ENCODE measurements around the gene FAM43A.

The FAM43A gene

GRCh38 chr3:194675081-194675640 is 10.5 kb upstream of the FAM43A start:
- no peak for TF ChIP-seq CTCF (conservative IDR thresholded peaks at IDR 0.05; ENCODE audit: low read depth, low read length)
- no peak for DNase-seq (ENCODE audit: low read depth)
- no peak overlapping the region for H3K4me3 ChIP-seq (ENCODE audit: low read length)

- DNase-seq (ENCODE audit: low read depth), result no peak
- no peak overlapping the region for H3K4me3 ChIP-seq (ENCODE audit: low read length)
- TF ChIP-seq CTCF (conservative IDR thresholded peaks at IDR 0.05; ENCODE audit: low read depth, low read length), result no peak
These were observed 10.0 kb upstream of the FAM43A start for GRCh38 chr3:194675680-194676079.

- no peak overlapping the region for H3K4me3 ChIP-seq (ENCODE audit: low read length)
- DNase-seq (ENCODE audit: low read depth), result no peak
- no peak for TF ChIP-seq CTCF (conservative IDR thresholded peaks at IDR 0.05; ENCODE audit: low read depth, low read length)
These were observed 9.2 kb upstream of the FAM43A start for GRCh38 chr3:194676471-194676870.

- H3K4me3 ChIP-seq (ENCODE audit: low read length), result no peak overlapping the region
- no peak for DNase-seq (ENCODE audit: low read depth)
- no peak for TF ChIP-seq CTCF (conservative IDR thresholded peaks at IDR 0.05; ENCODE audit: low read depth, low read length)
These were observed 4.6 kb upstream of the FAM43A start for GRCh38 chr3:194680888-194681615.

GRCh38 chr3:194682189-194682693 is 3.4 kb upstream of the FAM43A start:
- H3K4me3 ChIP-seq (ENCODE audit: low read length), result no peak overlapping the region
- DNase-seq (ENCODE audit: low read depth), result no peak
- TF ChIP-seq CTCF (conservative IDR thresholded peaks at IDR 0.05; ENCODE audit: low read depth, low read length), result no peak

GRCh38 chr3:194682694-194683310 is 2.9 kb upstream of the FAM43A start:
- peak; percentile 58 for DNase-seq (ENCODE audit: low read depth)
- H3K4me3 ChIP-seq (ENCODE audit: low read length), result no peak overlapping the region
- peak; percentile 90 for TF ChIP-seq CTCF (conservative IDR thresholded peaks at IDR 0.05; ENCODE audit: low read depth, low read length)
